ENCODE results near the gene CHIC2.

DNA sequence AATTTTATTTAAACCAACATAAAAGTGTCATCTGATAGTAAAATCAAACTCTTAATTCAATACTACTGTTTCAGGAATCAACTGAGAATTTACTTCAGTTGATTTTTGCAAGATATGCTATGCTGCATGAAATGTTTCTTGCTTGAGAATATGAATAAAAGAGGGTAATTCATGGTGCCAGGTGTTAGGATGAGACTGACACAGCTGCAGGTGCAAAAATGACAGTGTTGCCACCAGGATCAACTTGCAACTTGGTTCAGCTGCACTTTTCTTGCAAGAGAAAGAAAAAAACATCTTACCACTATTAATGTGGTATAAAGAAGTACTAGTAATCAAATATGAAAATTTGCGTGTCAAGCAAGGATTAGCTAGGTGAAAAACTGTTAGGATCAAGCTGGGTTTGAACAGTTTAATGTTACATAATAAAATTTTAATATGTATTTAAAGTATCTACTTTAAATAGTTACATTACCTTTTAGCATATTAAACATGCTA lies 49.7 kb downstream of the CHIC2 start:
- TF ChIP-seq, protein P1, sequence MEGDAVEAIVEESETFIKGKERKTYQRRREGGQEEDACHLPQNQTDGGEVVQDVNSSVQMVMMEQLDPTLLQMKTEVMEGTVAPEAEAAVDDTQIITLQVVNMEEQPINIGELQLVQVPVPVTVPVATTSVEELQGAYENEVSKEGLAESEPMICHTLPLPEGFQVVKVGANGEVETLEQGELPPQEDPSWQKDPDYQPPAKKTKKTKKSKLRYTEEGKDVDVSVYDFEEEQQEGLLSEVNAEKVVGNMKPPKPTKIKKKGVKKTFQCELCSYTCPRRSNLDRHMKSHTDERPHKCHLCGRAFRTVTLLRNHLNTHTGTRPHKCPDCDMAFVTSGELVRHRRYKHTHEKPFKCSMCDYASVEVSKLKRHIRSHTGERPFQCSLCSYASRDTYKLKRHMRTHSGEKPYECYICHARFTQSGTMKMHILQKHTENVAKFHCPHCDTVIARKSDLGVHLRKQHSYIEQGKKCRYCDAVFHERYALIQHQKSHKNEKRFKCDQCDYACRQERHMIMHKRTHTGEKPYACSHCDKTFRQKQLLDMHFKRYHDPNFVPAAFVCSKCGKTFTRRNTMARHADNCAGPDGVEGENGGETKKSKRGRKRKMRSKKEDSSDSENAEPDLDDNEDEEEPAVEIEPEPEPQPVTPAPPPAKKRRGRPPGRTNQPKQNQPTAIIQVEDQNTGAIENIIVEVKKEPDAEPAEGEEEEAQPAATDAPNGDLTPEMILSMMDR (IDR thresholded peaks at IDR 0.05): no peak
- TF ChIP-seq POLR2A (IDR thresholded peaks at IDR 0.05): no peak

All from body of pancreas (tissue), 4 donors.